ENCODE results near the gene AMN1.
A peak's percentile ranks its signal among the peaks of the same experiment; 100 is the strongest.

Gene AMN1

DNA sequence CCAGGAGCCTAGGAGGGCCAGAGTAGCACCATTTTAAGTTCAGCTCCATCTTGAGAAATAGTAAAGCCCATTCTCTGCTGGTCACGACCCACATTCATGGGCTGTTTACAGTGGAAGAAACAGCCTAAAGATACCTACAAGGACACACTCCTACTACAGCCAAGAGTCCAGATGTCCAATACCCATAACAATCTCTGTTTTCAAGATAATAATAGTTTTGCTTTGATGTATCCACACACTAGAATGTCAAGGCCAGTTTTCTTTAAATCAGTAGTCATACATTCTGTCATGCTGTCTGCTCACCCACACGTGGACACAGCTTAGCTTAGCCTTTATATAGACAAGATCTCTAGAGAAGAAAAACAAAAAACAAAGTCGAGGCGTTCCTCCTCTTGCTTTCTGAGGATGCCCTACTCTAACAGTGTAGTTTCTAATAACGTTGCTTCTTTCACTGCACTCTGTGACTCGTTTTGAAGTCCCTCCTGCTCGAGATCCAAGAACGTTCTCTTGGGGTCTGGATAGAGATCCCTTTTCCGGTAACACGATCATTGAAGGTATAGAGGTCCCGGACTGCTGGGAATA is 87.2 kb downstream of the AMN1 start:
- TF ChIP-seq, protein P1, sequence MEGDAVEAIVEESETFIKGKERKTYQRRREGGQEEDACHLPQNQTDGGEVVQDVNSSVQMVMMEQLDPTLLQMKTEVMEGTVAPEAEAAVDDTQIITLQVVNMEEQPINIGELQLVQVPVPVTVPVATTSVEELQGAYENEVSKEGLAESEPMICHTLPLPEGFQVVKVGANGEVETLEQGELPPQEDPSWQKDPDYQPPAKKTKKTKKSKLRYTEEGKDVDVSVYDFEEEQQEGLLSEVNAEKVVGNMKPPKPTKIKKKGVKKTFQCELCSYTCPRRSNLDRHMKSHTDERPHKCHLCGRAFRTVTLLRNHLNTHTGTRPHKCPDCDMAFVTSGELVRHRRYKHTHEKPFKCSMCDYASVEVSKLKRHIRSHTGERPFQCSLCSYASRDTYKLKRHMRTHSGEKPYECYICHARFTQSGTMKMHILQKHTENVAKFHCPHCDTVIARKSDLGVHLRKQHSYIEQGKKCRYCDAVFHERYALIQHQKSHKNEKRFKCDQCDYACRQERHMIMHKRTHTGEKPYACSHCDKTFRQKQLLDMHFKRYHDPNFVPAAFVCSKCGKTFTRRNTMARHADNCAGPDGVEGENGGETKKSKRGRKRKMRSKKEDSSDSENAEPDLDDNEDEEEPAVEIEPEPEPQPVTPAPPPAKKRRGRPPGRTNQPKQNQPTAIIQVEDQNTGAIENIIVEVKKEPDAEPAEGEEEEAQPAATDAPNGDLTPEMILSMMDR (conservative IDR thresholded peaks at IDR 0.05; ENCODE audit: low read length): no peak
- no peak overlapping the region for H3K4me3 ChIP-seq (ENCODE audit: low read length)
- no peak for DNase-seq (ENCODE audit: low read depth)

DNA sequence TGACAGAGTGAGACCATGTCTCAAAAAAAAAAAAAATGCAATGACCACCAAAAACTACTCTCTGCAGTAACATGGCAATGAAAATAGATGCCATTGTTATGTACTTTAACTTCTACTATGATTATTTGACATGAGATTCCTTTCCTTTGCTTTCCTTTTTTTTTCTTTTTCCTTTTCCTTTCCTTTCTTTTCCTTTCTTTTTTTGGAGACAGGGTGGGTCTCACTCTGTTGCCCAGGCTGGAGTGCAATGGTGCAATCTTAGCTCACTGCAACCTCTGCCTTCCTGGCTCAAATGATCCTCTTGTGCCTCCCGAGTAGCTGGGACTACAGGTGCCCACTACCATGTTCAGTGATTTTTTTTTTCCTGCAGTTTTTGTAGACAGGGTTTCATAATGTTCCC is 94.2 kb downstream of the AMN1 start:
- no peak overlapping the region for H3K4me3 ChIP-seq (ENCODE audit: low read length)
- TF ChIP-seq, protein P1 (conservative IDR thresholded peaks at IDR 0.05; ENCODE audit: low read length): no peak
- no peak for DNase-seq (ENCODE audit: low read depth)

DNA sequence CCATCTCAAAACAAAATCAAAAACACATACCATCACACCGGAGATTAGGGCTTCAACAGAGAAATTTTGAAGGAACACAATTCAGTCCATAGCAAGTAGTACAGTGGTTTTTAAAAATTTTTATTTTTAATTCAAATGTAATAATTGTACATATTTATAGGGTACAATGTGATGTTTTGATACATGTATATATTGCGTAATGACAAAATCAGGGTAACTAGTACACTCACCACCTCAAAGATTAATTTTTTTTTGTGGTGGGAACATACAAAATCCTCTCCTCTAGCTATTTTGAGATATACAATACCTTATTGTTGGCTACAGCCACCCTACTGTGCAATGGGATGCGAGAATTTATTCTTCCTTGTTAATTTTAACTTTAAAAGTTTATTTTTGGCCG is 95.4 kb downstream of the AMN1 start:
- DNase-seq (ENCODE audit: low read depth): no peak
- TF ChIP-seq, protein P1 (conservative IDR thresholded peaks at IDR 0.05; ENCODE audit: low read length): no peak
- H3K4me3 ChIP-seq (ENCODE audit: low read length): no peak overlapping the region

DNA sequence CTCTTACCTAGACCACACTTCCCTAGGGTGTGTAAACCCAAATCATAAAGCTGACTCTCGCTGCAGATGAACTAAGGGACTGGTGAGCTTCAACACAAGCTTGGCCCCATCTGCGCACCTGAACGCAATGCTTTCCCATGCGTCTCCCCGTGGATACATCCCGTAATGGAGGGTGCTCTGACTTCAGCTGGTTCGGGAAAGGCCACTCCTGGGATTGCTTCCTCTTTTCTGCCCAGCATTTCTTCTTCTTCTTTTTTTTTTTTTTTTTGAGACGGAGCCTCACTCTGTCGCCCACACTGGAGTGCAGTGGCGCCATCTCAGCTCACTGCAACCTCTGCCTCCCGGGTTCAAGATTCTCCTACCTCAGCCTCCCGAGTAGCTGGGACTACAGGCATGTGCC is 97.0 kb downstream of the AMN1 start:
- DNase-seq (ENCODE audit: low read depth): no peak
- no peak overlapping the region for H3K4me3 ChIP-seq (ENCODE audit: low read length)
- TF ChIP-seq, protein P1 (conservative IDR thresholded peaks at IDR 0.05; ENCODE audit: low read length): no peak

DNA sequence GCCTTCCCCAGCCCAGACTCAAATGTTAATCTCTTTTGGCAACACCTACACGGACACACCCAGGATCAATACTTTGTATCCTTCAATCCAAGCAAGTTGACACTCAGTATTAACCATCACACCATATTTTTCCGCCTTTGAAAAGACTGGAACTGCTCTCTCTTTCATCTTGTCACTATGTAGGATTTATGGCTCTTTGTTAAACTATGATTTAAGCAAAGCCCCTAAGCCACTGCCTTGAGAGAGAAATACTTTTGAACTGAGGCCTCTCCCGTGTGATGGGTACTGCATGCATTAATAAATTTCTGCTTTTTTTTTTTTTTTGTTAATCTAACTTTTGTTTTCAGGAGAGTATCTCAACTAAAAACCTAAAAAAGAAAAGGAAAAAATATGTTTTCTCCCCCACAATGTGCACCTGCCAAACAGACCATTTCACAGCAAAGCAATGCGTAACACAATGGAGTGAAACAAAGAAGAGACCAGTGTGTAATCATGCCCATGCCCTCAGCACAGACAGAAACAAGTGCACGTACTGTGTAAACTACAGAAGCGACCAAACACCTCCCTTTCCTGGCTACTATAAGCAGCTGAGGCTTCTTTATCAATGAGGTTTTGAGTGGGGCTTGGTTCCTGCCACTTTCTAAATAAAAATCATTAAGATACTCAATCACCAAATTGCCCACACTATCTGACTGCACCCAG is 97.6 kb downstream of the AMN1 start:
- TF ChIP-seq, protein P1 (conservative IDR thresholded peaks at IDR 0.05; ENCODE audit: low read length): no peak
- no peak overlapping the region for H3K4me3 ChIP-seq (ENCODE audit: low read length)
- no peak for DNase-seq (ENCODE audit: low read depth)

DNA sequence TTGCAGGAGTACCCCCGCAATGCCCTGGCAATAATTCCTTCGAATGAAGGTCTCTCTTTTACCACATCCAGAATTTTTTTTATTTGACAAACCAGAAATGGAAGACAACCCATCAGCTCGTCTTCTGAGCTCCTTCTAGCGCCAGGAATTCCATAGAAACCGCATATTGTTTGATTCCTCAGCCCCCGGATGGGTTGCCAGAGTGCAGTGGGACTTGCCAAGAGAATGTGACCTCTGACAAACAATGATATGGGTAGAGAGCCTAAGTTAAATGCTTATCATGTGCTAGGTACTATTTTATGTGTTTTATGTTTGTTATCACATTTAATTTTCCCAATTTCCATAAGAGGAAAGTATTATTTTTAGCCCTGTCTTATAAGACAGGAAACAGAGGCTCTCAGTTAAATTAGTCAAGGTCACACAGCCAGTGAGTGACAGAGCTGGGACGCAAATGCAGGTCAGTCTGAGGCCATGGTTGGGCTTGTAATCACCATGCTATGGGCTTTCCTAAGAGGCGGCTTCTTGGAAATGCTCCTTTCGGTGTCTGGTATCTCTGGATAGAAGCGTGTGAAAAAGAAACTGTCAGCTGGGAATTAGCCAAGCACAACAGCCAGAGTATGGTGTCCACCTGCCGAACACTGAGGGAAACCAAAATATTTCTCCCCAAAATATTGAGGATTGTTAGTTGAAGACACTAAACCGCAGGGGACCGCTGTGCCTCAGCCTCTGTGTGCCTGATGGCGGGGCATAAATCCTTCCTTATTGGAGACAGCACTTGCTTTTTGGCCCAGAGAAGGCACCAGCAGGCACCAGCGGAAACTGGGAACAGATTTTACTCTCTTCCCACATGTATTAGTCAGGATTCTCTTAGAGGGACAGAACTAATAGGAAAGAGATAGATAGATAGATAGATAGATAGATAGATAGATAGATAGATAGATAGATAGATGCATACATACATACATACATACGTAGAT is 98.8 kb downstream of the AMN1 start:
- TF ChIP-seq, protein P1 (conservative IDR thresholded peaks at IDR 0.05; ENCODE audit: low read length): no peak
- peak; percentile 86 for DNase-seq (ENCODE audit: low read depth)
- H3K4me3 ChIP-seq (ENCODE audit: low read length): peak overlapping the region; percentile 44
